Fibroblast of gingiva (primary cell): ENCODE results near the gene TBX2.

ENCODE experiments used
- DNase-seq: peaks from one replicate; pipeline ENCODE4 v3.0.0-alpha.2; 2011; ENCODE audit warnings: low read depth

Gene TBX2

DNA sequence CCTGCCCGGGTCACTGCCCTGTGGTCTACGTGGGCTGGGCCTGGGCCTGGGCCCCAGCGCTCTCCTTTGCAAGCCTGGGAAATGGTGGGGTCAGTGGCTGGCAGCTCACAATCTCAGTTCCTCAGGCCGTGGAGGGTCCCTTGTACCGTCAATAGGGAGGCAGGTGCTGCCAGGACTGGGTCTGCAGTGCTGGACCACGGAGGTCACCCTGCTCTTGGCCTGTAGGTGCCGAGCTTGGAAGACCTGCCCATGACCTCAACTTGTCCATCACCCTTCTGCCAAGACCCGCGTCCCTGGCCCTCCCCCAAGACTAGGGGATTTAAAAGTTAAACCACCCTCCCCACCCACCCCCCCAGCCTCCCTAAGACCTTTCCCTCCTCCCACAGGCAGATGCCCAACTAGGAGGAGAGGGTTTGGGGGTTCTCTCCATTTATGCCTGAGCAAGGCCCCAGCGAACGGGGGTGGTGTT is 2.5 kb downstream of the TBX2 start:
- no peak for DNase-seq

DNA sequence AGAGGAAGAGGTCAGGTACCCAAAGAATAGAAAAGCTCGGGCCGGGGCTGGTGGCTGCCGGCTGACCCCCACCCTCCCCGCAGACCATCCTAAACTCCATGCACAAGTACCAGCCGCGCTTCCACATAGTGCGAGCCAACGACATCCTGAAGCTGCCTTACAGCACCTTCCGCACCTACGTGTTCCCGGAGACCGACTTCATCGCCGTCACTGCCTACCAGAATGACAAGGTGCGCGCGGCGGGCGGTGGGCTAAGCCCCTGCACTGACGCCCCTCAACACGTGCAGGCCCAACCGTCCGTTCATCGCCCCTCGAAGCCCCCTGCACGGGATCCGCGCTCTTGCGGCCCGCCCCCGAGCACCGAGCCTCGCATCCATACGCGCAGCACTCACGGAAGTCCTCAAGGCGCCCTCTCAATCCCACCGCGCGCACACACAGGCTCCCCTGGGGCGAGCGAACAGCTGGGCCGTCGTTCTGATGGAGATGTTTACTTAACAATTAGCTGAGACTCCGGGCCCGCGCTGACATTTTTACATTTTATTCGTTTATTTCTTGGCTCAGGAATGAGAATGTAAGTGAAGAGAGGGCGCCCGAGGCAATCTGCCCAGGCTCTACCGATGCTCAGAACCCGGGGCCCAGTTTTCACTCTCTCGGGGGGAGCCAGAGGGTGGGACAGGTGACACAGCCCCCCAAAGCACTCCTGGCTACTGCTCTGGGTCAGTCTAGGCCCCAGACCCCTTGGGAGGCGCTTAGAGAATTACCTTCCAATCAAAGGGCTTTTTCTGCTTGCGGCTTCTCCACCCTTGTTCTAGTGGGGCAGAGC is 3.5 kb downstream of the TBX2 start:
- no peak for DNase-seq

DNA sequence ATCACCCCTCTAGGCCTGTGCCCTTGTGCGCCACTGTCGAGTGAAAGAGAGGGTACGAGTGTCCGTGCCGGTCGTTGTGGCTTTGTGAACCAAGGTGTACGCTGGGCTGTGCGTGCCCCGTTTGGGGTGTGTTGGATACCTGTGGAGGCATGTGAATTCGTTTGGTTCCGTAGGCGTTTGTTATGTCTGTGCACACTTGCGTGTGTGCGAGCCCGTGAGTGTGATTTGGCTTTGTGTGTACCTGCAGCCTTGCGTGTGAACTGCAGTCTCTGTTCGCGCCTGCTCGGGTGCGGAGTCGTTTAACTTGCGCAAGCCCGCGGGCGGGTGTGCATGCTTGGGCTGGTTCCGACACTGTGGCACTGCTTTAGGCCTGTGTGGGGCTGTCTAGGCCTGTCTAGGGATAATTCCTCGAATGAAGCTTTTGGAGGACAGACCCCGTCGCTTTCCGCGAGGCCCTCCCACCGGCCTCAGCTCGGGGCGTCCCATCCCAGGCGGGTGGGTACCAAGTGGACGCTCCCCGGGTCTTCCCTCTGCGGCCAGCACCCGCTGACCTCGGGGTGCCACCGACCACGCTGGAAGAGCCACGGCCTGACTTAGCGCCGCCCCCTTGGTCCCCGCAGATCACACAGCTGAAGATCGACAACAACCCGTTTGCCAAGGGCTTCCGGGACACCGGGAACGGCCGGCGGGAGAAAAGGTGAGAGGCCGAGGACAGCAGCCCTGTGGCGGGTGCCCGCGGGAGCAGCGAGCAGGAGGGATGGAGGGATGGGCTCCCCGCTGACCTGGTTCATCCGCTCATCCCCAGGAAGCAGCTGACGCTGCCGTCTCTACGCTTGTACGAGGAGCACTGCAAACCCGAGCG is 4.4 kb downstream of the TBX2 start:
- DNase-seq = no peak

DNA sequence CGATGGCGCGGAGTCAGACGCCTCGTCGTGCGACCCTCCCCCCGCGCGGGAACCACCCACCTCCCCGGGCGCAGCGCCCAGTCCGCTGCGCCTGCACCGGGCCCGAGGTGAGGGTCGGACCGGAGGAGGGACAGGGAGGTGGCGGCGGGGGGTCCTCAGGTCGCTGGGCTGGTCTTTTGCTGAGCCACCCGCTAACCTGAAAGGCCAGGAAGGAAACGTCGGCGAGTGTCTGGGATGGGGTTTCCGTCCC is 4.9 kb downstream of the TBX2 start:
- DNase-seq = no peak

DNA sequence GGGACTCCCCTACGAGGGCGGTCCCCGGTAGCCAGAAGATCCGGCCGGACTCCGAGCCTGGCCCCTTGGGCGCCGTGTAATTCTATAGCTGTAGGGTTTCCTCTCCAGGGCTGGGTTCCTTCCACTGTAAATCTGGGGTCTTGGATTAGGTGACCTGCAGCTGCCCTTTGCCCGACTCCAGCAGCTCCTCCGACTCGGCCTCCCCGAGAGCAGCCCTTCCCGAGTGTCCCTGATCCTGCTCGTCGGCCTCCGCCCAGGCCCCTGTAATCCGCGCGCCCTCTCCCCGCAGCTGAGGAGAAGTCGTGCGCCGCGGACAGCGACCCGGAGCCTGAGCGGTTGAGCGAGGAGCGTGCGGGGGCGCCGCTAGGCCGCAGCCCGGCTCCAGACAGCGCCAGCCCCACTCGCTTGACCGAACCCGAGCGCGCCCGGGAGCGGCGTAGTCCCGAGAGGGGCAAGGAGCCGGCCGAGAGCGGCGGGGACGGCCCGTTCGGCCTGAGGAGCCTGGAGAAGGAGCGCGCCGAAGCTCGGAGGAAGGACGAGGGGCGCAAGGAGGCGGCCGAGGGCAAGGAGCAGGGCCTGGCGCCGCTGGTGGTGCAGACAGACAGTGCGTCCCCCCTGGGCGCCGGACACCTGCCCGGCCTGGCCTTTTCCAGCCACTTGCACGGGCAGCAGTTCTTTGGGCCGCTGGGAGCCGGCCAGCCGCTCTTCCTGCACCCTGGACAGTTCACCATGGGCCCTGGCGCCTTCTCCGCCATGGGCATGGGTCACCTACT is 5.5 kb downstream of the TBX2 start:
- DNase-seq = no peak

DNA sequence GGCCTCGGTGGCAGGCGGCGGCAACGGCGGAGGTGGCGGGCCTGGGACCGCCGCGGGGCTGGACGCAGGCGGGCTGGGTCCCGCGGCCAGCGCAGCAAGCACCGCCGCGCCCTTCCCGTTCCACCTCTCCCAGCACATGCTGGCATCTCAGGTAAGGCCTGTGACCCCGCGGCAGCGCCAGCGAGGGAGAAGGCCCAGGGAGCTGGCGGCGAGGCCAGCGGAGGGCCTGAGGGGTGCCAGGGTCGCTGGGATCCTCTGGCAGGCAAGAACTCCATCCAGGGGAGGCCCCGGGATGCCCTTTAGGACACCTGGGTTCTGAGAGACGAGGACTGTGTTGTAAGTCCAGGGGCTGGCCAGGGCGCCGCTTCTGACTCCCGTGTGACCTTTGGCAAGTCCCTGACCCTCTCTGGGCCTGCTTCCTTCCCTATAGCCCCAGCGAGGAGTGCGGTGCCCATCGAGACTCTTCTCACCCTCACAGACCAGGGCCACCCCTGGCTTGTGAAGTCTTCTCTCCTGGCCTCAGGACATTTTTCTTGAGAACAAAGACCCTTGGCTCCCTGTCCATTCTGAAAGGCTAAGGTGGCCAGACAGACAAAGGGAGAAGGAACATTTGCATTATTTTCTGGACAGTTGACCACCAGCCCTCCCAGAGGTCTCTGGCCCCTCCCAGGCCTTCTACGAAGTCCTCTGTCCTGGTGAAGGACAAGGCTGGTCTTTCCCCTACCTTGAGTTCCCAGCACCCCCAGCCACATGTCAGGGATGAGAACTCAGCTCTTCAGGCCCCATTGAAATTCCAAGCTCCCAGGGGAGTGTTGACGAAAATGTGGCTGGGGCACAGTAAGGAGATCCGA is 6.3 kb downstream of the TBX2 start:
- no peak for DNase-seq

DNA sequence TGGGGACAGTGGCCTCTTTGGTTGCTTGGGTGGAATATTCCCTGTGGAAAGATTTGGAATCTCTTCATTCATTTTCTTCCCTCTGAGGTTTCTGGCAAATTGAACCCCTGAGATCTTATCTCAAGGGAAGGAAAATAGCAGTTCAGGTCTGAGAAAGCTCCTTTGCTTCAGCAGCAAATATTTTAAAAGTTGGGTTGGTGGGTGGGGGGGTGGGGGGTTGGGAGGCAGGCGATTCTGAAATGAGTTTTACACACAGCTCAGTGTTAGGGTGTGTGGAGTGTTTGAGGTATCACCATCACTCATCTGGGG is 6.8 kb downstream of the TBX2 start:
- DNase-seq = no peak

DNA sequence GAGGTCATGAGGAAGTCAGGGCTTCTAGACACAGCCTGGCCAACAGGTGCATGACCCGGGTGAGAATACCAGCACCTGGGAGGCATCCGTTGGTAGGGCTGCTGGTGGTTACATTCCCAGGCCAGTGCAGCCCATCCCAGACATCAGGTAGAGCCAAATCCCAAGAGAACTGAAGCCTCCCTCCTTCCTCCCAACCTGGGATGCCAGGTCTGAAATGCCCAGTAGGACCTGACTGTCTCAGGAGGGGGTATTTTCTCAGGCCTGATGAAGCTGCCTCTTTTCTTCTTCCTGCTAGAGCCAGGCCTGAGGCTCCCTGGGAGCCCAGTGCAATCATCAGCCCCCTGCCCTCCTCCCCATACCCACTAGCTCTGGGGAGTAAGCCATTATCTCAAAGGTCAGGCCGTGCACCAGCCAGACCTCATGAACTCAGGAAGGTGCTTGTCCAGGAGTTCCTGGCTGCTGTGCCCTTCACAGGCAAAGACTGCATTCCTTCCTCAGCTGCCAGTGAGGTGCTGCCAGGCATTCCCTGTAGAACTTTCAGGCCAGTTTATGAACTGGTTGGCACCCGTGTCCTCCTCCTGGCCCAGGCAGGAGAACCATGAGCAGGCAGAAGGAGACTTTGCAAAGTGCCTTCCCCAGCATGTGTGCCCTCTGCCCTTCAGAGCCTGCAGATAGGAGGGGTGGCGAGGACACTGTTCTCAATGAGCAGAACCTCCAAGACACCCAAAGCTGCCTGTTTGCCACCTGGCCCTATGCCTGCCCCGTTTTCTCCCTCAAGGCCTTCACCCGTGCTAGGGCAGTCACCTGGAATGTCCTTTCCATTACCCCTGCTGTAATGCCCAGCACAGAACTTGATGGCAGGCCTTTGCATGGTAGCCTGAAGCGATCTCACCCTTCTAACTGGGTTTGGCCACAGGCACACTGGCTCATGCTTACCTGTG is 7.6 kb downstream of the TBX2 start:
- DNase-seq = no peak

DNA sequence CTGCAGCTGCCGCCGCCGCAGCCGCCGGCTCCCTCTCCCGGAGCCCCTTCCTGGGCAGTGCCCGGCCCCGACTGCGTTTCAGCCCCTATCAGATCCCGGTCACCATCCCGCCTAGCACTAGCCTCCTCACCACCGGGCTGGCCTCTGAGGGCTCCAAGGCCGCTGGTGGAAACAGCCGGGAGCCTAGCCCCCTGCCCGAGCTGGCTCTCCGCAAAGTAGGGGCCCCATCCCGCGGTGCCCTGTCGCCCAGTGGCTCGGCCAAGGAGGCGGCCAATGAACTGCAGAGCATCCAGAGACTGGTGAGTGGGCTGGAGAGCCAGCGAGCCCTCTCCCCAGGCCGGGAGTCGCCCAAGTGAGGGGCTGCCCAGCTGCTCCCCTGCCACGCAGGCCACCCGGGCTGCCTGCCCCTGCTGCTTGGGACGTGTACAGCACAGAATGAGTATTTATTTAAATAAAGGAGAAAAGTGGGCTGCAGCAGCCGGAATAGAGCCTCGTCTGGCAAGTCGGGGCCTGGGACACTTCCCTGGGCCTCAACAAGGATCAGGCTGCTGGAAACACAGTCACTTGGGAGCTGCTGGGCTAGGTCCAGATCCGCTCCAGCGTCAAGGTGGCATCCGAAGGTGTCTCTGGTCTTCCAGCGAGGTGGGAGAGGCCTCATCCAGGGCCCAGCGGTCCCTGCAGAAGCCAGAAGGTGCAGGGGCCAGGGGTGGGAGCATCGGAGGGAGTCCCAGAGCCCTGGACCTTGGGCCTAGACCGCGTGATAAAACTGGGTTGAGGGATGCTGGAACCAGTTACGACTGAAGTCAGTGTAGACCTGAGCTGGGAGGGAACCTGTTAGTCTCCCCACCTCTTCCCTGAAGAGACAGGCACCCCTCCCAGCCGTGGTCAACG is 8.8 kb downstream of the TBX2 start:
- DNase-seq = no peak

DNA sequence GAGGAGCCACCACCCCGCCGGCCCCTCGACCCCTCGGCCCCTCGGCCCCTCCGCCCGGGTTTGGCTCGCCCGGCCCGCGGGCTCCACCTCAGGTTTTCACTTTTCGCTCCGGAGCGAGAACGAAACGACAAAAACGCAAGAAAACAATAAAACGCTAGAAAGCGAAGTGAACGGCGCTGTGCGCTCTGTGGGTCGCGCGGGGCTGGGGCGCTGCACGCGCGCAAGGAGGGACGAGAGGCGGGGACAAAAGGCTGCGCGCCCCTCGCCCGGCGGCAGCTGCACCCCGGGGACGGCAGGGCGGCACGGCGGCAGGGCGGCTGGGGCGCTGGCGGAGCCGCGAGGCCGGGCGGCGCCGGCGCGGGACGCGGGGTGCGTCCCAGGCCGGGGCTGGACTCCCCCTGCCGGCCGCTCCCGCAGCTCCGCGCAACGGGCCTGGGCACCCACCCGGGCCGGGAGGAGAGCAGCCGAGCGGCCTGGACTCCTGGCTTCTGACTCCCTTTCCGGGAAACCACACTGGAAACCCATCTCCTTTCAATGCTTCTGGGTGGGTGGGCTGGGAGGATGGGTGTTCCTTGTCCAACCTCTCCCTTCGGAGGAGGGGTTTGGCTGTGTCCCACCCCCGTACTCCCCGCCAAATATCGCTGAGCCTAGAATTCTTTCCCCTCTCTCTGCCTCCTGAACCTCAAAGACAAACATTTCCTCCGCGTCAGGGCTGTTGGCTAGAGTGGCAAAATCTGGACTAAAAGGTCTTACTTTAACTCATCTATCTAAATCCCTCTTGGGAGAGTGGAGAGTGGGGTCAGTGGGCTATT is 9.9 kb downstream of the TBX2 start:
- peak; percentile 75 for DNase-seq

DNA sequence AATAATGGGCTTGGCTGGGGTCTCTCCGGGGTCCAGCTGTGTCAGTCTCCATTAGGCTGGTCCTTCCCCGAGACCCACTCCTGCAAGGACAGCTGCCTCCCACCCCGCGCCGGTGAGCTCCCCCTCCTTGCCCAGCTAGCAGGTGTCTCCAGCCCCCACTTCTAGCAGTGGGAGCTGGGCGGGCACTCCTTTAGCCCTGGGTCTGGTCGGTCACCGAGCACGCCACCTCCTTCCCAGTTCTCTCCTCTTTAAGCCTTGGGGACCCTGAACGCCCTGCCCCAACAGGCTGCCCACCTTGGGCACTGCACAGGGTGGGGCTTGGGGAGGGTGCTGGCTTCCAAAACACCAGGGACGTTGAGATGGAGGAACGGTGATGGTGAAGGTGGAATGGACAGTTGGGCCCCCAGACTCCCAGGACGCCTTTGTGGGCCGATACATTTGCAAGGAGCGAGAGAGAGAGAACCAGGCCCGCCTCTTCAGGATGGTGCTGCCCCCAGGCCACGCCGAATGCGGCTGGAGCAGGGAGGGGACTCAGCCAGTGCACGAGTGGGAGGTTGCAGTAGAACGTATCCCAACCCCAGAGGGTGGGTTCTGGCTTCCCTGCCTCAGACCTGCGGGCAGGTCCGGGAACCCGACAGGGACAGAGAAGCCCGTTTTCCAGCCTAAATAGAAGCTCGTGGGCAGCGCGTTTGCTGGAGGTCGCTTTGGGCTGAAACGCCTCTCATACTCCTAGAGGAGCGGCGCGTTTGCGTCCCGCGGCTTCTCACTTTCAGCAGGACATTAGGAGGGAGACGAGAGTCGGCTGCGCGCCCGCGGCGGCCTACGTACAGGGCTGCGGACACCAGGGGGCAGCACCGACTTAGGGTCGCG is 10.7 kb downstream of the TBX2 start:
- DNase-seq = no peak

DNA sequence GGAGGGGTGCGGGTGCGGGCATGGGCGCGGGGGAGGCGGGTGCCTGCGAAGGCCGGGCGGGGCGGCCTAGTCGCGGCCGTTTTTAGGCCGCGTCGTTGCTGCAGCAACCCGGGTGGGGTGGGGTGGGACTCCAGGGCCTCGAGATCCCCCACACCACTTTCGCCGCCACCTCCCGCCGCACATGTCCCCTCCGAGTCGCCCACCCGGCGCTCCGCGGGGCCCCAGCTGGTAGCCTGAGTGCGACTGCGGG is 11.3 kb downstream of the TBX2 start:
- peak; percentile 71 for DNase-seq

DNA sequence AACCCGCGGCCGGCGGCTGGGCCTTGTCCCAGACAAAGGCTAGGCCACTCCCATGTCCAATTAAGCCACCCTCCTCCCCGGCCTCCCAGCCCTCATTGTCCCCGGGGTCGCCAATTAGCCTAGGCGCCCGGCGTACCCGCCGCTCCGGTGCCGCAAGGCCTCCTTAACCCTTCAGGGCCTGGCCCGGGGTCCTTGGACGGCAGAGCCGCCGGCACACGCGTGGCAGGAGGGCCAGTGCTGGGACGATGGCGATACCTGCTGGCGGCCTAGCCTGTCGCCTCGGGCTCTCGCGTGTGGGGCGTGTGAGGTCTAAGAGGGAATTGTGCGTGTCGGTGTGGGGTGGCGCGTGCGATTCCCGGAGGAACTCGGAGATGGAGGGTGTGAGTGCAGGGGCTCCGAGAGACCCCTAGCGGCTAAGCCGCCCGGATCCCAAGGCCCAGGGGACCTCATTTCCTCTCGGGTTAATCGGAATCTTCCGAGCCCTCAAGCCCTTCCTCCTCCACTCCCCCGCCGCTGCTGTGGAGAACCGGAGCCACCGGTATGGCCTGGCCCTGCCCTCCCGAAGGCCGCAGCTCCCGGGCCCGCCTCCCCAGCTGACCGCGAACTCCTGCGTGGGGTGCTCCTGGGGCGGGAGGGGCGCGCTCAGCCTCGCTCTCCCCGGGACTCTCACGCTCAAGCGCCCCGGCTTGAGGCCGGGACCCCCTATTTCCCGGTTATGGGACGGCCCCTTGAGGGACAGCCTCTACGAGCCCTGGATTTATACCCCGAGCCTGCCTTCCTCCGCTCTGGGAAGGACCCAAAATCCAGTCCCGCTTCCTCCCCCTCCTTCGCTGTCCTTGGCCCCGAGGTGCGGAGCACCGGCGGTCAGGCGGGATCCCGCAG is 11.9 kb downstream of the TBX2 start:
- peak; percentile 78 for DNase-seq

DNA sequence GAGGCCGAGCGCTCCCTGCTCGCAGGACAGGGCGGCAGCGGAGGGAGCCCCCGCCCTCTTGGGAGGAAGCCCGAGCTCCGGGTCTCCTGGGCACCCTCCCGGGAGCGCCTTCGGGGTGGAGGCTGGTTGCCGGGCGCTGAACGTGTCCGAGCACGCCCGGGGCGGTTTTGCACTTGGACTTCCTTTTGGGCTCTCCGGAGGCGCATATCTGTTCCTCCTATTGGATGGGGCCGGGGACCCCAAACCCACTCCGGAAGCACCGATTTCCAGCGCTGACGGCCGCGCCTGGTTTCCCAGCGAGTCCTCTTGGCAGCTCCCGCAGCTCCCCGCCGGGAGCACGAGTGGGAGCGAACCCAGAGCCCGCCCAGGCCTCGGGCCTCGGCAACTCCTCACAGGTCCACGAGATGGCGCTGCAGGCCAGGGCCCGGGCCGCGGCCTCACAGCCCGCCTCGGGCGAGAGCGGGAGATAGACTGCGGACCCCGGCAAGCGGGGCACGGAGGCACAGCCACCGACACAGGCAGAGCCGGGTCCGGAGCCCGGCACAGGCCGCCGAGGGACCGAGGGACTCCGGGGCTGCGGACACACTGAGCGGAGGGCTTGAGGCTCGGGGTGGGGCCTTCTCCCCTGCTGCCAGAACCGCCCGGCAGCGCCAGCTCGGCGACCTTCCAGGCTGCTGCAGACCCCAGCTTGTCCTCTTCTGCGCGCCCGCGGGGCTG is 12.7 kb downstream of the TBX2 start:
- peak; percentile 84 for DNase-seq

DNA sequence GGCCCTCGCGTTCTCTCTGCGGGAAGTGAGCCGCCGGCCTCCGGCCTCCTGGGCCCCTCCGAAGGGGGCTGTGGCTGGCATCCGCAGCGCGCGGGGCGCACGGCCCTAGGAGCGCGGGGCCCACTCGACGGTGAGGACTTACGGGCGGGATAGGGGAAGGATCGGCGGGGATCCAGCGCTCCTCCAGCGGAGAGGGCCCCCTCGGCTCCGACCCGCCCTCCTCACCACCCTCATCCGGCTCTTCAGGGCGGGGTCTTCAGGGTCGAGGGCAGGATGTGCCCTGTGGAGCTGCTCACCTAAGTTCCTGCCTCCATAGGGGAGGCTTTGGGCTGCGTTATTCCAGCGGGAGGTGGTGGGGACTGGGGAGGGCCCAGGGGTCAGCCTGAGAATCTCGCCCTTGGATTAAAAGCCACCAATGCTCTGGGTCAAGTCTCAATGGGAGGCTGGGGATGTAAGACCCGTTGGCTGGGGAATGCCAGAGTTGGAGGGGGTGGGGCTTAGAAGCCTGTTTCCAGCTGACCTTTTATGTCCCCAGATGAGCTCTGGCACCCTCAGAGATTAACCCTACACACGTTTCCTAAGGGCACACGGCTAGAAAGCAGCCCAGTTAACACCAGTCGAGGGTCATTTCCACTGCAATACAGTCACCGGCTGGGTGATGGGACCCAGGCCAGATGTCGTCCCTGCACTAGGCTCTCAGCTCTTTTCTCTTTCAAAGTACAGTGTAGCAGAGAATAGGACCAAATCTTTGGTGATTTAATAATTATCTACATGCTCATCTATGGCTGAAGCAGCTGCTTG is 13.4 kb downstream of the TBX2 start:
- DNase-seq = no peak

DNA sequence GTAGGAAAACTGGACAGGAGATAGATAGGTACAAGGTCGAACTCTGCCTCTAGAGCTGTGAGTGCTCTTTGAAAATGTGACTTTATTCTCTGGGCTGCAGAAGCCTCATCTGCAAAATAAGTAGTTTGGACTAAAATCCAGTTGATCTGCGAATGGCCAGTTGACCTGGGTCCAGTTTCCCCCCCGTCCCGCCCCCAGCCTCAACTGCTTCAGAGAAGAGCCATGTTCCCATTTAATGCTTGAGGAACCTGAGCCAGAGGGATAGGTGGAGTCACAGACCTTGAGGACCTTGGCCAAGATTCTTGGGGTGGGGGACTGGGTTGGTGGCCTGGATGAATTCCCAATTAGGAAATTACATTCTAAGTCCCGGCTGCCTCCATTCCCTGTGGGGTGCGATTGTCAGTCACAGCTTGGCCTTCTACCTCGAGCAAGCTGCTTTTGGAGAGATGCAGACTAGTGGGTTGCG is 14.1 kb downstream of the TBX2 start:
- DNase-seq = no peak
